Glomerular visceral epithelial cell (primary cell): ENCODE results near the gene STEAP1.

Source experiments
- DNase-seq: peaks from one replicate; pipeline ENCODE4 v3.0.0-alpha.2; 2016; ENCODE audit errors: extremely low spot score

STEAP1 gene

DNA sequence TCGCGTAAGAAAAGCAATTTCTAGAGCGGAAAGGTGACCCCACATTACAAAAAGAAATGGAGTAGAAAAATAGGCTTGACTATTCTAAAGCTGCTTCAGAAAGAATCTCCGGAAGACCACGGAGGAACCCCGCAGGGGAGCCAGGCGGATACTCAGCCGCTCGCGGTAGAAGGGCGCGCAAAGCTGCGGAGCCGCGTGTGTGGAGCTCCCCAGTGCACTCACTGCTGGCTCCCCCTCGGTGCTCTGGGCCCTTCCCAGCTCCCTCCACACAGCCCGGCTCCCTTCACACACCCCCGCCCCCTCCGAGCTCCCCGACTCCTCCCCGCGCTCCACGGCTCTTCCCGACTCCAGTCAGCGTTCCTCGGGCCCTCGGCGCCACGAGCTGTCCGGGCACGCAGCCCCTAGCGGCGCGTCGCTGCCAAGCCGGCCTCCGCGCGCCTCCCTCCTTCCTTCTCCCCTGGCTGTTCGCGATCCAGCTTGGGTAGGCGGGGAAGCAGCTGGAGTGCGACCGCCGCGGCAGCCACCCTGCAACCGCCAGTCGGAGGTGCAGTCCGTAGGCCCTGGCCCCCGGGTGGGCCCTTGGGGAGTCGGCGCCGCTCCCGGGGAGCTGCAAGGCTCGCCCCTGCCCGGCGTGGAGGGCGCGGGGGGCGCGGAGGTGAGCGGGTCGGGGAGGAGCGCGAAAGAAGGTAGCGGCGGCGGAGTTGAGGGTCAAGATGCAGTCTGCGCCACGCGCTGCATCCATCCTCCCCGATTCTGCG lies 57.3 kb downstream of the STEAP1 start, which contains the start of gene STEAP2:
Gene STEAP2, plus strand, starts transcription at position 350 of the 758 bp plus-strand sequence. CDS start 13,343 bp downstream, outside the sequence.
- peak; percentile 94 for DNase-seq

DNA sequence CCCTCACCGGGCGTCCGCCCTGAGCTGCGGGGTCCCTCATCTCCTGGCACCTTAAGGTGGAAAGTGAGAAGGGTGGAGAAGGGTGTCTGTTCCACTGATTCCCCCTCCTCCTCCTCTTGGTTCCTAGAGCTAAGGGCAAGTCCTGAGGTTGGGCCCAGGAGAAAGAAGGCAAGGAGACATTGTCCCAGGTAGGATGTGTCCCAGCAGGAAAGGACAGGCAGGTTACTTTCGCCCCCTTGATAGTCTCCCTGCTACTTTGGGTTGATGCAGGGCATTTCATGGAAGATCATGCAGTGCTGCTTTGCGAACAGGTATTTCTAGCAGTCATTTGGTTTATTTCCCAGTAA lies 57.9 kb downstream of the STEAP1 start:
- DNase-seq: no peak

DNA sequence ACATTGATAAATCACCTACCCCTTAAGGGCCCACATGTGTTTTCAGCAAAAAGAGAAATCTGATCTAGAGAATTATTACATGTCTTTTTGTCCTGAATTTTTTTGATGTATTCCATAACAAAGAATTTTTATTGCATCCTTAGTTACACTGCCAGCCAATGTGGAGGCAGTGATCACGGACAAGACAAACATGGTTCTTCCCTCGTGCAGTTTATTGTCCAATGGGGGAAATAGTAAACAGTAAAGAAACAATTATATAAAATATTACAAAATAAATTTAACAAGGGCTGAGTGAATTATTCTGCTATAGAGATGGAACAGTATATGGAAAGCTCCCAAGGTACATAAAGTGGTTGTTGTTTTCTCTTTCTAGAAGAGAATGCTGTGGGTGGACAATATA lies 59.3 kb downstream of the STEAP1 start:
- DNase-seq: no peak
